Liver (tissue), 9 donors: ENCODE results near the gene INPP5E. TPM values are rescaled to one million over a fixed set of nuclear protein-coding genes. Genes with fewer than 3 reads are reported as not detected.

ENCODE experiments used
- DNase-seq: peaks from one replicate; pipeline ENCODE4 v3.0.0-alpha.2; 2017; ENCODE audit warnings: low spot score
- H3K27ac ChIP-seq, 2 donors: one replicate each; pipeline ENCODE4 v1.7.0; 2013; ENCODE audit warnings: inconsistent platforms in 2 of 2, low read length in 2 of 2, control low read depth in 1 of 2, low read depth in 1 of 2, mild to moderate bottlenecking in 1 of 2
- H3K27me3 ChIP-seq, 4 donors: one replicate each; pipeline versions ENCODE4 v1.6.1 to v1.7.0; 2013; ENCODE audit warnings: low read length in 3 of 4, inconsistent platforms in 1 of 4, mild to moderate bottlenecking in 1 of 4, moderate library complexity in 1 of 4; ENCODE audit not compliant: control insufficient read depth in 4 of 4, insufficient read depth in 4 of 4
- H3K36me3 ChIP-seq, 4 donors: one replicate each; pipeline versions ENCODE4 v1.6.1 to v1.7.0; 2013; ENCODE audit warnings: low read length in 3 of 4, mild to moderate bottlenecking in 3 of 4, low read depth in 1 of 4, moderate library complexity in 1 of 4; ENCODE audit not compliant: control insufficient read depth in 4 of 4, insufficient read depth in 3 of 4
- H3K4me1 ChIP-seq, 4 donors: one replicate each; pipeline versions ENCODE4 v1.6.1 to v1.7.0; 2013; ENCODE audit warnings: low read length in 3 of 4, mild to moderate bottlenecking in 3 of 4, moderate library complexity in 1 of 4; ENCODE audit not compliant: control insufficient read depth in 4 of 4, insufficient read depth in 4 of 4
- H3K4me3 ChIP-seq, 3 donors: one replicate each; pipeline versions ENCODE4 v1.6.1 to v1.7.0; 2013; ENCODE audit warnings: low read length in 3 of 3, control low read depth in 1 of 3, low read depth in 1 of 3, mild to moderate bottlenecking in 1 of 3
- H3K9ac ChIP-seq, 2 donors: one replicate each; pipeline ENCODE4 v1.7.0; 2013; ENCODE audit warnings: low read length in 2 of 2, mild to moderate bottlenecking in 2 of 2, moderate library complexity in 2 of 2, control low read depth in 1 of 2, low read depth in 1 of 2
- H3K9me3 ChIP-seq, 4 donors: one replicate each; pipeline versions ENCODE4 v1.6.1 to v1.7.0; 2013; ENCODE audit warnings: low read length in 3 of 4; ENCODE audit not compliant: control insufficient read depth in 4 of 4
- ATF3 ChIP-seq: IDR thresholded peaks from 2 replicates; pipeline ENCODE4 v1.6.1; 2016; ENCODE audit warnings: antibody characterized with exemption
- EGR1 ChIP-seq, 2 donors: IDR thresholded peaks; 2 replicates each; pipeline ENCODE4 v1.6.1; 2016 to 2018; ENCODE audit warnings: antibody characterized with exemption in 2 of 2, low read depth in 2 of 2
- FOXA1 ChIP-seq: IDR thresholded peaks from 2 replicates; pipeline ENCODE4 v1.6.1; 2016; ENCODE audit warnings: antibody characterized with exemption
- GABPA ChIP-seq, 2 donors: IDR thresholded peaks in 1 of 2; conservative IDR thresholded peaks in 1 of 2; 2 replicates each; pipeline ENCODE4 v1.6.1; 2016; ENCODE audit warnings: antibody characterized with exemption in 2 of 2, mild to moderate bottlenecking in 1 of 2, moderate library complexity in 1 of 2
- HNF4A ChIP-seq, 2 donors: conservative IDR thresholded peaks; 2 replicates each; pipeline ENCODE4 v1.6.1; 2016; ENCODE audit warnings: antibody characterized with exemption in 2 of 2, mild to moderate bottlenecking in 2 of 2
- HNF4G ChIP-seq: IDR thresholded peaks from 2 replicates; pipeline ENCODE4 v1.6.1; 2016; ENCODE audit warnings: antibody characterized with exemption
- MAX ChIP-seq: IDR thresholded peaks from 2 replicates; pipeline ENCODE4 v1.6.1; 2016; ENCODE audit warnings: antibody characterized with exemption
- NR2F2 ChIP-seq: IDR thresholded peaks from 2 replicates; pipeline ENCODE4 v1.6.1; 2016; ENCODE audit warnings: antibody characterized with exemption
- RAD21 ChIP-seq, 2 donors: IDR thresholded peaks; 2 replicates each; pipeline ENCODE4 v1.6.1; 2016; ENCODE audit warnings: antibody characterized with exemption in 2 of 2, mild to moderate bottlenecking in 2 of 2
- REST ChIP-seq: IDR thresholded peaks from 2 replicates; pipeline ENCODE4 v1.6.1; 2016; ENCODE audit warnings: antibody characterized with exemption, mild to moderate bottlenecking
- RXRA ChIP-seq, 2 donors: IDR thresholded peaks; 2 replicates each; pipeline ENCODE4 v1.6.1; 2017 to 2018; ENCODE audit warnings: antibody characterized with exemption in 2 of 2, mild to moderate bottlenecking in 1 of 2
- SP1 ChIP-seq: IDR thresholded peaks from 2 replicates; pipeline ENCODE4 v1.6.1; 2018; ENCODE audit warnings: antibody characterized with exemption, mild to moderate bottlenecking
- TAF1 ChIP-seq: conservative IDR thresholded peaks from 2 replicates; pipeline ENCODE4 v1.6.1; 2016; ENCODE audit warnings: antibody characterized with exemption, mild to moderate bottlenecking
- ZBTB33 ChIP-seq: IDR thresholded peaks from 2 replicates; pipeline ENCODE4 v1.6.1; 2016; ENCODE audit warnings: antibody characterized with exemption
- WGBS: extraction: QIAGEN DNeasy Blood & Tissue Kit; methylation state at CpG from one replicate; pipeline ENCODE4 v1.1.7; 2013; 5-methylcytosine and 5-hydroxymethylcytosine counted together
- polyA plus RNA-seq, 2 donors: library from polyadenylated mRNA; stranded (reverse) in 1 of 2; unstranded in 1 of 2; fragments of 200-250 nt in 1 of 2; fragments of >200 nt in 1 of 2; fragmentation: Nextera tagmentation in 1 of 2; extraction: Ambion mirVana in 1 of 2; gene quantifications; one replicate each; pipeline versions ENCODE4 v1.2.1 to v1.2.3, GENCODE V29; 2013 to 2015
- total RNA-seq, 2 donors: library from RNA; depleted of rRNA; stranded (reverse); fragments of >200 nt; gene quantifications; one replicate each; pipeline ENCODE4 v1.2.3, GENCODE V29; 2014
- TF ChIP-seq, protein P1 (sequence below): fragments of 150-350 bp; IDR thresholded peaks from 2 replicates; pipeline ENCODE4 v1.5.1; 2017; ENCODE audit warnings: improper control_type of control experiment, low read depth, low read length; ENCODE audit not compliant: missing input control
- donor health status: healthy.
- donor health status: healthy.
- donor health status: healthy.
- donor health status: healthy.
- donor health status: healthy.

The INPP5E gene
- total and polyA plus RNA-seq, 4 donors, result 1.0 to 3.3 (median 2.9) TPM

- 94% methylated on average over 21 of the region's 21 CpGs for WGBS
- DNase-seq, result no peak
Observed at GRCh38 chr9:136421791-136422190, 17.9 kb downstream of the INPP5E start.

GRCh38 chr9:136419092-136419420, 20.6 kb downstream of the INPP5E start:
- Histone ChIP-seq H3K36me3 (peaks cover 18 to 80% (median 48%) of the 10 kb centered on the region in 4 donors), H3K9me3 (no peaks in the 10 kb centered on the region), H3K4me3 (no peak overlapping the region), H3K9ac (peak overlapping the region in 1 of 2 donors; percentile 49), H3K27me3 (no peaks in the 10 kb centered on the region), H3K27ac (peak overlapping the region; percentile 83 to 93), H3K4me1 (peaks cover 2 to 13% (median 7%) of the 10 kb centered on the region in 4 donors)
- DNase-seq, result no peak
- TF ChIP-seq, protein P1, sequence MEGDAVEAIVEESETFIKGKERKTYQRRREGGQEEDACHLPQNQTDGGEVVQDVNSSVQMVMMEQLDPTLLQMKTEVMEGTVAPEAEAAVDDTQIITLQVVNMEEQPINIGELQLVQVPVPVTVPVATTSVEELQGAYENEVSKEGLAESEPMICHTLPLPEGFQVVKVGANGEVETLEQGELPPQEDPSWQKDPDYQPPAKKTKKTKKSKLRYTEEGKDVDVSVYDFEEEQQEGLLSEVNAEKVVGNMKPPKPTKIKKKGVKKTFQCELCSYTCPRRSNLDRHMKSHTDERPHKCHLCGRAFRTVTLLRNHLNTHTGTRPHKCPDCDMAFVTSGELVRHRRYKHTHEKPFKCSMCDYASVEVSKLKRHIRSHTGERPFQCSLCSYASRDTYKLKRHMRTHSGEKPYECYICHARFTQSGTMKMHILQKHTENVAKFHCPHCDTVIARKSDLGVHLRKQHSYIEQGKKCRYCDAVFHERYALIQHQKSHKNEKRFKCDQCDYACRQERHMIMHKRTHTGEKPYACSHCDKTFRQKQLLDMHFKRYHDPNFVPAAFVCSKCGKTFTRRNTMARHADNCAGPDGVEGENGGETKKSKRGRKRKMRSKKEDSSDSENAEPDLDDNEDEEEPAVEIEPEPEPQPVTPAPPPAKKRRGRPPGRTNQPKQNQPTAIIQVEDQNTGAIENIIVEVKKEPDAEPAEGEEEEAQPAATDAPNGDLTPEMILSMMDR, result no peak
- TF ChIP-seq GABPA (IDR thresholded peaks at IDR 0.05 in 1 of 2, conservative IDR thresholded peaks at IDR 0.05 in 1 of 2), result no peak
- TF ChIP-seq FOXA1, result no peak
- no peak for TF ChIP-seq MAX
- no peak for TF ChIP-seq EGR1 (IDR thresholded peaks at IDR 0.05; ENCODE audit: low read depth in 2 of 2)
- TF ChIP-seq RAD21 (IDR thresholded peaks at IDR 0.05), result no peak
- no peak for TF ChIP-seq RXRA (IDR thresholded peaks at IDR 0.05)
- TF ChIP-seq ZBTB33, result no peak
- no peak for TF ChIP-seq TAF1
- no peak for TF ChIP-seq SP1
- TF ChIP-seq ATF3, result no peak
- WGBS, result 96% methylated on average over 12 of the region's 12 CpGs

More at GRCh38 chr9:136421791-136422190, 17.9 kb downstream of the INPP5E start:
- Histone ChIP-seq H3K27me3 (no peaks in the 10 kb centered on the region), H3K9me3 (no peaks in the 10 kb centered on the region), H3K36me3 (peaks cover 18 to 68% (median 40%) of the 10 kb centered on the region in 4 donors), H3K4me3 (no peak overlapping the region), H3K9ac (no peak overlapping the region), H3K4me1 (peaks cover 2 to 13% (median 7%) of the 10 kb centered on the region in 4 donors), H3K27ac (no peak overlapping the region)
- no peak for TF ChIP-seq HNF4G
- TF ChIP-seq HNF4A (conservative IDR thresholded peaks at IDR 0.05), result no peak
- TF ChIP-seq RAD21 (IDR thresholded peaks at IDR 0.05), result no peak
- TF ChIP-seq TAF1, result no peak
- no peak for TF ChIP-seq NR2F2
- no peak for TF ChIP-seq REST
- no peak for TF ChIP-seq SP1
